ENCODE measurements around the gene MYL12A. TPM values are rescaled to one million over a fixed set of nuclear protein-coding genes. Genes with fewer than 3 reads are reported as not detected.

The MYL12A gene
- total RNA-seq, 1 experiment from 2014 or later: 314 TPM

GRCh38 chr18:3233004-3233403 is 14.6 kb upstream of the MYL12A start:
- no peaks in the 10 kb centered on the region for H3K27me3 ChIP-seq (ENCODE audit: insufficient read depth, low read length)
- ChIA-PET POLR2A (no interaction called here), RAD21 (ENCODE audit: low non-redundant PET in 1 of 2, low total read pairs in 2 of 2, uncharacterized antibody in 2 of 2, unreplicated experiment in 2 of 2) (no interaction called here), CTCF (no interaction called here)
- H3K9me2 ChIP-seq (ENCODE audit: insufficient read depth): no peaks in the 10 kb centered on the region
- H3K4me1 ChIP-seq (ENCODE audit: control insufficient read depth in 1 of 2, insufficient read depth in 2 of 2, low read length in 2 of 2): peaks cover 2 to 7% of the 10 kb centered on the region in 2 experiments; a peak in 1 of 4 replicates
- no peaks in the 10 kb centered on the region for H4K20me1 ChIP-seq (ENCODE audit: insufficient read depth)
- H3K27ac ChIP-seq (ENCODE audit: low read depth, low read length): no peak overlapping the region
- H3K9me3 ChIP-seq (ENCODE audit: control insufficient read depth in 1 of 2, insufficient read depth in 1 of 2, low read depth in 1 of 2, low read length in 2 of 2): no peaks in the 10 kb centered on the region
- H3K4me3 ChIP-seq (replicated peaks in 1 of 2; ENCODE audit: low read depth in 1 of 2, low read length in 2 of 2): no peak overlapping the region
- TF ChIP-seq CTCF (IDR thresholded peaks at IDR 0.05 in 2 of 3, conservative IDR thresholded peaks at IDR 0.05 in 1 of 3; ENCODE audit: borderline replicate concordance in 1 of 3, insufficient read depth in 1 of 3, low read depth in 2 of 3, low read length in 2 of 3) (no peak), ELF1 (IDR thresholded peaks at IDR 0.05; ENCODE audit: borderline replicate concordance, low read depth) (no peak), SP1 (IDR thresholded peaks at IDR 0.05; ENCODE audit: low read depth) (no peak), FOSL1 (IDR thresholded peaks at IDR 0.05; ENCODE audit: low read depth) (no peak), MAX (IDR thresholded peaks at IDR 0.05) (no peak), EZH2phosphoT487 (IDR thresholded peaks at IDR 0.05; ENCODE audit: borderline replicate concordance) (no peak), SRF (IDR thresholded peaks at IDR 0.05; ENCODE audit: low read depth) (no peak), POLR2A (IDR thresholded peaks at IDR 0.05; ENCODE audit: borderline replicate concordance, extremely low read depth, insufficient read depth, insufficient read length) (no peak), SIN3A (IDR thresholded peaks at IDR 0.05; ENCODE audit: low read depth) (no peak), TCF7L2 (IDR thresholded peaks at IDR 0.05; ENCODE audit: borderline replicate concordance, extremely low read depth, insufficient read depth, insufficient read length) (no peak), CBX3 (IDR thresholded peaks at IDR 0.05; ENCODE audit: low read depth) (no peak), EGR1 (IDR thresholded peaks at IDR 0.05; ENCODE audit: low read depth) (no peak)
- DNase-seq (ENCODE audit: low read depth, low spot score): no peak
- H2AFZ ChIP-seq (ENCODE audit: low read depth, low read length, poor library complexity, severe bottlenecking): no peak overlapping the region
- H3K9ac ChIP-seq (ENCODE audit: low read length): no peak overlapping the region
- H3K36me3 ChIP-seq (ENCODE audit: control insufficient read depth in 1 of 2, insufficient read depth in 2 of 2, low read length in 2 of 2): no peaks in the 10 kb centered on the region
- no peak for ATAC-seq
- no TSS peak for BruUV-seq (replicated peaks)
- no peaks in the 10 kb centered on the region for H3K79me2 ChIP-seq (ENCODE audit: insufficient read depth, low read length)
- intact Hi-C loops (cut with micrococcal nuclease): no loop called here
- no peak overlapping the region for H3K4me2 ChIP-seq (ENCODE audit: low read length)

All from HCT116 (cell line).